Measurements from ENCODE around the gene RAI14.

DNA sequence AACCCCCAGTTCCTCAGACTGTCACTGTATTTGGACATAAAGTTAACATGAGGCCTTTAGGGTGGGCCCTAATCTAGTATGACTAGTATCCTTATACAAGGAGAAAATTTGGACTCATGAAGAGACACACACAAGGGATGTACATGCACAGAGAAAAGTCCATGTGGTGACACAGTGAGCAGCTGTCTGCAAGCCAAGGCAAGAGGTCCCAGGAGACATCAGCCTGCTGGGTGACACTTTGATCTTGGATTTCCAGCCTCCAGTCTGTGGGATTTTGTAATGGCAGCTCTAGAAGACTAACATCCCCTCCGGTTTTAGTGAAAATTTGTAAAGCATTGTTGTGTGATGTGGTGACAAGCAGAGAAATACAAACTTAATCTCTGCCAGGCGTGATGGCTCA, 66.1 kb downstream of the RAI14 start:
- TF ChIP-seq, protein P1, sequence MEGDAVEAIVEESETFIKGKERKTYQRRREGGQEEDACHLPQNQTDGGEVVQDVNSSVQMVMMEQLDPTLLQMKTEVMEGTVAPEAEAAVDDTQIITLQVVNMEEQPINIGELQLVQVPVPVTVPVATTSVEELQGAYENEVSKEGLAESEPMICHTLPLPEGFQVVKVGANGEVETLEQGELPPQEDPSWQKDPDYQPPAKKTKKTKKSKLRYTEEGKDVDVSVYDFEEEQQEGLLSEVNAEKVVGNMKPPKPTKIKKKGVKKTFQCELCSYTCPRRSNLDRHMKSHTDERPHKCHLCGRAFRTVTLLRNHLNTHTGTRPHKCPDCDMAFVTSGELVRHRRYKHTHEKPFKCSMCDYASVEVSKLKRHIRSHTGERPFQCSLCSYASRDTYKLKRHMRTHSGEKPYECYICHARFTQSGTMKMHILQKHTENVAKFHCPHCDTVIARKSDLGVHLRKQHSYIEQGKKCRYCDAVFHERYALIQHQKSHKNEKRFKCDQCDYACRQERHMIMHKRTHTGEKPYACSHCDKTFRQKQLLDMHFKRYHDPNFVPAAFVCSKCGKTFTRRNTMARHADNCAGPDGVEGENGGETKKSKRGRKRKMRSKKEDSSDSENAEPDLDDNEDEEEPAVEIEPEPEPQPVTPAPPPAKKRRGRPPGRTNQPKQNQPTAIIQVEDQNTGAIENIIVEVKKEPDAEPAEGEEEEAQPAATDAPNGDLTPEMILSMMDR (IDR thresholded peaks at IDR 0.05; ENCODE audit: low read depth, low read length, poor library complexity, severe bottlenecking) = no peak
- no peak for TF ChIP-seq EZH2phosphoT487 (IDR thresholded peaks at IDR 0.05; ENCODE audit: borderline replicate concordance, low read length)
